H9 (cell line): Measurements from ENCODE around the gene STAT1. TPM values are rescaled to one million over a fixed set of nuclear protein-coding genes. Genes with fewer than 3 reads are reported as not detected.

ENCODE experiments used
- DNase-seq: peaks from one replicate; pipeline ENCODE4 v3.0.0-alpha.2; 2017
- H2AFZ ChIP-seq: one replicate; pipeline ENCODE4 v1.6.1; 2013; ENCODE audit warnings: mild to moderate bottlenecking, low read length, control low read depth, moderate library complexity
- H2AK5ac ChIP-seq: 2 replicates; pipeline ENCODE4 v1.6.1; 2013; ENCODE audit warnings: low read length, control low read depth, mixed read lengths; ENCODE audit not compliant: insufficient read length
- H2BK120ac ChIP-seq: one replicate; pipeline ENCODE4 v1.6.1; 2013; ENCODE audit warnings: low read depth, mild to moderate bottlenecking, low read length, control low read depth, inconsistent platforms; ENCODE audit not compliant: poor library complexity, severe bottlenecking
- H2BK12ac ChIP-seq: 2 replicates; pipeline ENCODE4 v1.6.1; 2013; ENCODE audit warnings: low read length, control low read depth, mixed read lengths, low read depth; ENCODE audit not compliant: insufficient read length
- H2BK15ac ChIP-seq: 2 replicates; pipeline ENCODE4 v1.6.1; 2013; ENCODE audit warnings: low read depth, low read length, control low read depth
- H2BK20ac ChIP-seq: one replicate; pipeline ENCODE4 v1.6.1; 2013; ENCODE audit warnings: low read depth, mild to moderate bottlenecking, low read length, control low read depth, inconsistent platforms; ENCODE audit not compliant: poor library complexity, severe bottlenecking
- H2BK5ac ChIP-seq: 2 replicates; pipeline ENCODE4 v1.6.1; 2013; ENCODE audit warnings: low read length, control low read depth, mixed read lengths; ENCODE audit not compliant: insufficient read length
- H3K14ac ChIP-seq: 2 replicates; pipeline ENCODE4 v1.6.1; 2013; ENCODE audit warnings: low read length, control low read depth; ENCODE audit not compliant: insufficient read depth
- H3K18ac ChIP-seq: 2 replicates; pipeline ENCODE4 v1.6.1; 2013; ENCODE audit warnings: low read depth, mild to moderate bottlenecking, mixed read lengths, low read length, control low read depth; ENCODE audit not compliant: insufficient read length
- H3K23ac ChIP-seq: 2 replicates; pipeline ENCODE4 v1.6.1; 2013; ENCODE audit warnings: low read length, control low read depth, mixed read lengths, low read depth; ENCODE audit not compliant: insufficient read length
- H3K23me2 ChIP-seq: 2 replicates; pipeline ENCODE4 v1.6.1; 2013; ENCODE audit warnings: low read depth, mild to moderate bottlenecking, mixed read lengths, low read length, control low read depth; ENCODE audit not compliant: insufficient read length, poor library complexity, severe bottlenecking
- H3K27ac ChIP-seq: 2 replicates; pipeline ENCODE4 v1.5.1; 2013; ENCODE audit warnings: low read length, control low read depth, mixed read lengths, low read depth; ENCODE audit not compliant: insufficient read length
- H3K27me3 ChIP-seq: 2 replicates; pipeline ENCODE4 v1.6.1; 2013; ENCODE audit warnings: low read length, control low read depth, inconsistent platforms; ENCODE audit not compliant: insufficient read depth
- H3K4ac ChIP-seq: 2 replicates; pipeline ENCODE4 v1.6.1; 2013; ENCODE audit warnings: low read depth, mild to moderate bottlenecking, control low read depth, inconsistent platforms, low read length, moderate library complexity
- H3K4me1 ChIP-seq: 2 replicates; pipeline ENCODE4 v1.6.1; 2013; ENCODE audit warnings: low read length, control low read depth, inconsistent platforms; ENCODE audit not compliant: insufficient read depth
- H3K4me2 ChIP-seq: 2 replicates; pipeline ENCODE4 v1.6.1; 2013; ENCODE audit warnings: low read length, control low read depth, mixed read lengths; ENCODE audit not compliant: insufficient read length, insufficient read depth
- H3K56ac ChIP-seq: 2 replicates; pipeline ENCODE4 v1.6.1; 2013; ENCODE audit warnings: low read depth, mild to moderate bottlenecking, mixed read lengths, low read length, control low read depth; ENCODE audit not compliant: insufficient read length
- H3K79me1 ChIP-seq: 2 replicates; pipeline ENCODE4 v1.6.1; 2013; ENCODE audit warnings: low read depth, mild to moderate bottlenecking, moderate library complexity, low read length, control low read depth, inconsistent platforms; ENCODE audit not compliant: insufficient read depth, poor library complexity, severe bottlenecking
- H3K79me2 ChIP-seq: 2 replicates; pipeline ENCODE4 v1.6.1; 2013; ENCODE audit warnings: low read length, control low read depth, inconsistent platforms; ENCODE audit not compliant: insufficient read depth
- H3K9ac ChIP-seq: 2 replicates; pipeline ENCODE4 v1.6.1; 2013; ENCODE audit warnings: low read length, control low read depth, mixed read lengths; ENCODE audit not compliant: insufficient read length; ENCODE audit errors: extremely low read depth
- H3K9me3 ChIP-seq: one replicate; pipeline ENCODE4 v1.6.1; 2013; ENCODE audit warnings: low read depth, low read length, inconsistent platforms; ENCODE audit not compliant: control insufficient read depth
- H3T11ph ChIP-seq: one replicate; pipeline ENCODE4 v1.6.1; 2013; ENCODE audit warnings: mild to moderate bottlenecking, low read length, control low read depth, inconsistent platforms
- H4K20me1 ChIP-seq: one replicate; pipeline ENCODE4 v1.6.1; 2013; ENCODE audit not compliant: control insufficient read depth, insufficient read length, insufficient read depth
- H4K5ac ChIP-seq: 2 replicates; pipeline ENCODE4 v1.6.1; 2013; ENCODE audit warnings: low read depth, mild to moderate bottlenecking, mixed read lengths, low read length, control low read depth; ENCODE audit not compliant: insufficient read length
- H4K8ac ChIP-seq: replicated peaks from 2 replicates; pipeline ENCODE4 v1.6.1; 2013; ENCODE audit warnings: low read length, control low read depth, mixed read lengths, low read depth; ENCODE audit not compliant: insufficient read length
- H4K91ac ChIP-seq: 2 replicates; pipeline ENCODE4 v1.6.1; 2013; ENCODE audit warnings: low read depth, mild to moderate bottlenecking, moderate library complexity, mixed read lengths, low read length, control low read depth; ENCODE audit not compliant: insufficient read length
- H3K27ac Mint-ChIP-seq, 3 experiments: 2 replicates in 2 of 3; 3 replicates in 1 of 3; pipeline ENCODE4 v1.8.0; 2020 to 2021; ENCODE audit warnings: mixed read lengths in 3 of 3, mild to moderate bottlenecking in 1 of 3, moderate library complexity in 1 of 3
- H3K27me3 Mint-ChIP-seq: 2 replicates; pipeline ENCODE4 v1.8.0; 2021; ENCODE audit warnings: low read depth, mild to moderate bottlenecking, moderate library complexity, mixed read lengths
- H3K36me3 Mint-ChIP-seq, 3 experiments: 2 replicates in 2 of 3; 3 replicates in 1 of 3; pipeline ENCODE4 v1.8.0; 2020 to 2021; ENCODE audit warnings: low read depth in 3 of 3, mixed read lengths in 3 of 3; ENCODE audit not compliant: insufficient read depth in 1 of 3
- H3K4me1 Mint-ChIP-seq, 2 experiments: 2 replicates each; pipeline ENCODE4 v1.8.0; 2020; ENCODE audit warnings: mixed read lengths in 2 of 2
- H3K4me3 Mint-ChIP-seq, 2 experiments: 2 replicates in 1 of 2; 3 replicates in 1 of 2; pipeline ENCODE4 v1.8.0; 2020 to 2021; ENCODE audit warnings: mild to moderate bottlenecking in 2 of 2, mixed read lengths in 2 of 2, moderate library complexity in 1 of 2
- H3K9me3 Mint-ChIP-seq, 2 experiments: 2 replicates in 1 of 2; 3 replicates in 1 of 2; pipeline ENCODE4 v1.8.0; 2020; ENCODE audit warnings: mild to moderate bottlenecking in 2 of 2, mixed read lengths in 2 of 2, moderate library complexity in 1 of 2
- WGBS: extraction: QIAGEN DNeasy Blood & Tissue Kit; methylation state at CpG from one replicate; pipeline ENCODE4 v1.1.7; 2013; ENCODE audit warnings: missing lambda C conversion rate, low lambda C conversion rate, mixed read lengths; ENCODE audit not compliant: insufficient read length; ENCODE audit errors: extremely low coverage; 5-methylcytosine and 5-hydroxymethylcytosine counted together
- total RNA-seq: library from RNA; stranded (reverse); gene quantifications from 2 replicates; pipeline ENCODE4 v1.2.1, GENCODE V29; 2021
- TF ChIP-seq, protein P1 (sequence below): fragments of 200-600 bp; sonication (generic); conservative IDR thresholded peaks from 3 replicates; pipeline ENCODE4 v1.8.0; 2021; ENCODE audit warnings: antibody characterized with exemption, mild to moderate bottlenecking

Gene STAT1
- total RNA-seq, 1 experiment from 2014 or later = 48.1 TPM

DNA sequence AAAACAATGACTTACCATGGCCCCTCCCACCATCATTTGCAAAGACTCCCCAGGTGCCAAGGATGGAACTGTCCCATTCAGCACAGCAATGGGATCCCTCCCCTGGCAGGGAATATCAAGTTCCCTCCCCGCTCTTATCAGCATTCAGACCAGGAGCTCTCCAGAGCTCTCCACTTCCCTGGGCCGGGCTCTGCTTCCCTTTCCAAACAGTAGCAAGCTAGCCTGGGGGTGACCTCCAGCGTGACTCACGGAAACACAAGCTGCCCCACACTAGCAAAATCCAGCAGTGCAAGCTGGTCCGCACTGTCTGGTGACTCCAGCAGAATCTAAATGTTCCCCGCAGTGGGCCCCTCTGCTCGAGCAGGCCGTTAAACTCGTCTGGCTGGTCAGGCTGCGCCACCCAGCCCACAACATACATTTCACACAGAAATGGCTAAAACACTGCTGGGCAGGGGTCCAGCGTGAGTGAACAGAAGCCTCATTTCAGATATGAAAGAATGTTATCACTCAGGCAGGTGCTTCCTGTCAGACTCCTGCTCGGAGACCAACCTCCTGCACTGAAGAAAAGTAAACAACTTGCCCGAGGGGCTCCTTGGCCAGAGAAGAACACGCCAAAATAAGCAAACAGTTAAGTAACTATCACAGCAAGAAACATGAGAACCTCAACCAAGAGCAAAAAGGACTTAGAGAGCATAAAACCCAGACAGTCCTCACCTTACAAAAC, 33.9 kb downstream of the STAT1 start:
- no peak overlapping the region for H3K9ac ChIP-seq
- no peak overlapping the region for H4K91ac ChIP-seq
- H3K27me3 ChIP-seq = no peaks in the 10 kb centered on the region
- no peaks in the 10 kb centered on the region for H4K20me1 ChIP-seq
- H2BK5ac ChIP-seq = no peak overlapping the region
- no peak overlapping the region for H3T11ph ChIP-seq
- H3K4me1 Mint-ChIP-seq = no peaks in the 10 kb centered on the region
- DNase-seq = no peak
- no peaks in the 10 kb centered on the region for H3K9me3 Mint-ChIP-seq
- no peaks in the 10 kb centered on the region for H3K9me3 ChIP-seq
- TF ChIP-seq, protein P1, sequence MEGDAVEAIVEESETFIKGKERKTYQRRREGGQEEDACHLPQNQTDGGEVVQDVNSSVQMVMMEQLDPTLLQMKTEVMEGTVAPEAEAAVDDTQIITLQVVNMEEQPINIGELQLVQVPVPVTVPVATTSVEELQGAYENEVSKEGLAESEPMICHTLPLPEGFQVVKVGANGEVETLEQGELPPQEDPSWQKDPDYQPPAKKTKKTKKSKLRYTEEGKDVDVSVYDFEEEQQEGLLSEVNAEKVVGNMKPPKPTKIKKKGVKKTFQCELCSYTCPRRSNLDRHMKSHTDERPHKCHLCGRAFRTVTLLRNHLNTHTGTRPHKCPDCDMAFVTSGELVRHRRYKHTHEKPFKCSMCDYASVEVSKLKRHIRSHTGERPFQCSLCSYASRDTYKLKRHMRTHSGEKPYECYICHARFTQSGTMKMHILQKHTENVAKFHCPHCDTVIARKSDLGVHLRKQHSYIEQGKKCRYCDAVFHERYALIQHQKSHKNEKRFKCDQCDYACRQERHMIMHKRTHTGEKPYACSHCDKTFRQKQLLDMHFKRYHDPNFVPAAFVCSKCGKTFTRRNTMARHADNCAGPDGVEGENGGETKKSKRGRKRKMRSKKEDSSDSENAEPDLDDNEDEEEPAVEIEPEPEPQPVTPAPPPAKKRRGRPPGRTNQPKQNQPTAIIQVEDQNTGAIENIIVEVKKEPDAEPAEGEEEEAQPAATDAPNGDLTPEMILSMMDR = no peak
- no peak overlapping the region for H3K4me2 ChIP-seq
- H2BK12ac ChIP-seq = no peak overlapping the region
- peaks cover 42 to 94% (median 93%) of the 10 kb centered on the region in 3 experiments; a peak in 6 of 7 replicates for H3K36me3 Mint-ChIP-seq
- H3K23me2 ChIP-seq = peaks cover 1% of the 10 kb centered on the region
- H3K18ac ChIP-seq = no peak overlapping the region
- no peak overlapping the region for H2BK120ac ChIP-seq
- no peaks in the 10 kb centered on the region for H3K27me3 Mint-ChIP-seq
- no peak overlapping the region for H2AFZ ChIP-seq
- no peak overlapping the region for H2AK5ac ChIP-seq
- no peaks in the 10 kb centered on the region for H3K4me1 ChIP-seq
- H3K14ac ChIP-seq = no peak overlapping the region
- no peak overlapping the region for H3K4me3 Mint-ChIP-seq
- H3K79me2 ChIP-seq = no peaks in the 10 kb centered on the region
- no peak overlapping the region for H3K56ac ChIP-seq
- H2BK15ac ChIP-seq = no peak overlapping the region
- no CpG with 5 or more reads among the region's 14 CpGs for WGBS
- H2BK20ac ChIP-seq = no peak overlapping the region
- H3K27ac ChIP-seq = no peak overlapping the region
- H4K5ac ChIP-seq = no peak overlapping the region
- no peak overlapping the region for H3K23ac ChIP-seq
- H4K8ac ChIP-seq = no peak overlapping the region
- no peaks in the 10 kb centered on the region for H3K79me1 ChIP-seq
- H3K4ac ChIP-seq = no peak overlapping the region
- peak overlapping the region in 1 of 3 experiments; percentile 59; a peak in 3 of 7 replicates for H3K27ac Mint-ChIP-seq
